ENCODE results near the gene TAF11L7. TPM values are rescaled to one million over a fixed set of nuclear protein-coding genes. Genes with fewer than 3 reads are reported as not detected.

The TAF11L7 gene
- not detected in 2 replicates for total RNA-seq

DNA sequence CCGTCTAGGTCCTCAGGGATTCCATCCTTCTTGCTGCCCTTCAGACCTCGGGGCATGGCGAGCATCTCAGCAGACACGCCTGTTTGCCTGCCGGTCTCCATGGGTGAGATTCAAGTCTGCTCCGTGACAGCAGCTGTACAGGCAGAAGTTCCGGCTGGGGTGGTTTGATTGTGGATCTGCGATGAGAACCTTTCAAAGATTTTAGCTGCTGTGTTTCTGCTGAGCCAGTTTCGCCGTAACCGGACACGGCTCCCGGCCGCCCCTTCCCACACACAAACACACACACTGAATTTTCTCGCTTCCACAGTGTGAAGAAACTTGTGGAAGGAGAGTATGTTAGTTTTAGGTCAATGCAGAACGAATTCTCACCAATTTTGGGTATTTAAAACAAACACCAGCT, at the start of gene TAF11L7:
TSS of gene TAF11L7 (minus strand) at position 101 of the 400 bp plus-strand sequence.

DNA sequence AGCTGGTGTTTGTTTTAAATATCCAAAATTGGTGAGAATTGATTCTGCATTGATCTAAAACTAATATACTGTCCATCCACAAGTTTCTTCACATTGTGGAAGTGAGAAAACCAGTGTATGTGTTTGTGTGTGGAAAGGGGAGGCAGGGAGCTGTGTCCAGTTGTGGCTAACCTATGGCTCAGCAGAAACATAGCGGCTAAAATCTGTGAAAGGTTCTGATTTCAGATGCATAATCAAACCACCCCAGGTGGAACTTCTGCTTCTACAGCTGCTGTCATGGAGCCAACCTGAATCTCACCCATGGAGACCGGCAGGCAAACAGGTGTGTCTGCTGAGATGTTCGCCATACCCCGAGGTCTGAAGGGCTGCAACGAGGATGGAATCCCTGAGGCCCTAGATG, 48.6 kb upstream of the TAF11L7 start, which contains the start of gene TAF11L14:
TSS of gene TAF11L14 (plus strand) at position 301 of the 400 bp plus-strand sequence.

DNA sequence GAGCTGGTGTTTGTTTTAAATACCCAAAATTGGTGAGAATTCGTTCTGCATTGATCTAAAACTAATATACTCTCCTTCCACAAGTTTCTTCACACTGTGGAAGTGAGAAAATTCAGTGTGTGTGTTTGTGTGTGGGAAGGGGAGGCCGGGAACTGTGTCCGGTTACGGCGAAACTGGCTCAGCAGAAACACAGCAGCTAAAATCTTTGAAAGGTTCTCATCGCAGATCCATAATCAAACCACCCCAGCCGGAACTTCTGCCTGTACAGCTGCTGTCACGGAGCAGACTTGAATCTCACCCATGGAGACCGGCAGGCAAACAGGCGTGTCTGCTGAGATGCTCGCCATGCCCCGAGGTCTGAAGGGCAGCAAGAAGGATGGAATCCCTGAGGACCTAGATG, 46.2 kb upstream of the TAF11L7 start, which contains the start of gene TAF11L13:
TSS of gene TAF11L13 (plus strand) at position 301 of the 400 bp plus-strand sequence.

DNA sequence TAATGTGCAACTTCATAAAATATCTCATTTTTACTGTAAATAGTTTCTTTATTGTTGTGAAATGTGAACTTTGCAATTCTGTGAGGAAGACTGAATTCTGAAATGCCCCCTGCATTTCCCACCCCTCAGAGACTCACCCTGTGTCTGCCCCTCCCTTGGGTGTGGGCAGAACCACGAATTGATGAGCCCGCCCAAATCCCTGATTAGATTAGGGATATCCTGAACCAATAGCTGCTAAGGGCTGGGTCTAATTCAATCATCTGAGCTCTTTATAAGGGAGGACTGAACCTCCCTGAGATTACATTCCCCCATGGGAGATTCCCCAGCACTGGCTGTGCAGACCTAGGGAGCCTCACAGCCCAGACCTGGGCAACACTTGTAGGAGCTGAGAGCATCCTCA, 24.5 kb upstream of the TAF11L7 start, which contains the start of gene TAF11L12:
TSS of gene TAF11L12 (plus strand) at position 301 of the 400 bp plus-strand sequence.

DNA sequence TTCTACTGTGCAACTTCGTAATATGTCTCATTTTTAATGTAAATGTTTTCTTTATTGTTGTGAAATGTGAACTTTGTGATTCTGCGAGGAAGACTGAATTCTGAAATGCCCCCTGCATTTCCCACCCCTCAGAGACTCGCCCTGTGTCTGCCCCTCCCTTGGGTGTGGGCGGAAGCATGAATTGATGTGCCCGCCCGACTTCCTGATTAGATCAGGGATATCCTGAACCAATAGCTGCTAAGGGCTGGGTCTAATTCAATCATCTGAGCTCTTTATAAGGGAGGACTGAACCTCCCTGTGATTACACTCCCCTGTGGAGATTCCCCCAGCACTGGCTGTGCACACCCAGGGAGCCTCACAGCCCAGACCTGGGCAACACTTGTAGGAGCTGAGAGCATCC, 18.3 kb upstream of the TAF11L7 start, which contains the start of gene TAF11L11:
TSS of gene TAF11L11 (plus strand) at position 304 of the 400 bp plus-strand sequence.

DNA sequence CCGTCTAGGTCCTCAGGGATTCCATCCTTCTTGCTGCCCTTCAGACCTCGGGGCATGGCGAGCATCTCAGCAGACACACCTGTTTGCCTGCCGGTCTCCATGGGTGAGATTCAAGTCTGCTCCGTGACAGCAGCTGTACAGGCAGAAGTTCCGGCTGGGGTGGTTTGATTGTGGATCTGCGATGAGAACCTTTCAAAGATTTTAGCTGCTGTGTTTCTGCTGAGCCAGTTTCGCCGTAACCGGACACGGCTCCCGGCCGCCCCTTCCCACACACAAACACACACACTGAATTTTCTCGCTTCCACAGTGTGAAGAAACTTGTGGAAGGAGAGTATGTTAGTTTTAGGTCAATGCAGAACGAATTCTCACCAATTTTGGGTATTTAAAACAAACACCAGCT, 12.2 kb upstream of the TAF11L7 start, which contains the start of gene TAF11L10:
TSS of gene TAF11L10 (minus strand) at position 101 of the 400 bp plus-strand sequence.

DNA sequence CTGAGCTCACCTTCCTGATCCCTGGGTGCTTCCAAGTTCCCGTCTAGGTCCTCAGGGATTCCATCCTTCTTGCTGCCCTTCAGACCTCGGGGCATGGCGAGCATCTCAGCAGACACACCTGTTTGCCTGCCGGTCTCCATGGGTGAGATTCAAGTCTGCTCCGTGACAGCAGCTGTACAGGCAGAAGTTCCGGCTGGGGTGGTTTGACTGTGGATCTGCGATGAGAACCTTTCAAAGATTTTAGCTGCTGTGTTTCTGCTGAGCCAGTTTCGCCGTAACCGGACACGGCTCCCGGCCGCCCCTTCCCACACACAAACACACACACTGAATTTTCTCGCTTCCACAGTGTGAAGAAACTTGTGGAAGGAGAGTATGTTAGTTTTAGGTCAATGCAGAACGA, 8.7 kb upstream of the TAF11L7 start, which contains the start of gene TAF11L9:
TSS of gene TAF11L9 (minus strand) at position 140 of the 400 bp plus-strand sequence.

DNA sequence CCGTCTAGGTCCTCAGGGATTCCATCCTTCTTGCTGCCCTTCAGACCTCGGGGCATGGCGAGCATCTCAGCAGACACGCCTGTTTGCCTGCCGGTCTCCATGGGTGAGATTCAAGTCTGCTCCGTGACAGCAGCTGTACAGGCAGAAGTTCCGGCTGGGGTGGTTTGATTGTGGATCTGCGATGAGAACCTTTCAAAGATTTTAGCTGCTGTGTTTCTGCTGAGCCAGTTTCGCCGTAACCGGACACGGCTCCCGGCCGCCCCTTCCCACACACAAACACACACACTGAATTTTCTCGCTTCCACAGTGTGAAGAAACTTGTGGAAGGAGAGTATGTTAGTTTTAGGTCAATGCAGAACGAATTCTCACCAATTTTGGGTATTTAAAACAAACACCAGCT, 5.3 kb upstream of the TAF11L7 start, which contains the start of gene TAF11L8:
TSS of gene TAF11L8 (minus strand) at position 101 of the 400 bp plus-strand sequence.

Other genes with a start within 250 kb of the TAF11L7 start
- not detected in 2 replicates for gene TAF11L2, start 87.5 kb downstream of the TAF11L7 start, total RNA-seq
- not detected in 2 replicates for gene TAF11L3, start 67.4 kb downstream of the TAF11L7 start, total RNA-seq
- not detected in 2 replicates for gene TAF11L4, start 64.0 kb downstream of the TAF11L7 start, total RNA-seq
- not detected in 2 replicates for gene TAF11L5, start 60.5 kb downstream of the TAF11L7 start, total RNA-seq
- gene TAF11L6, start 57.1 kb downstream of the TAF11L7 start, total RNA-seq = not detected in 2 replicates
- gene TAF11L8, start 5.2 kb upstream of the TAF11L7 start, total RNA-seq = not detected in 2 replicates
- not detected in 2 replicates for gene TAF11L9, start 8.6 kb upstream of the TAF11L7 start, total RNA-seq
- not detected in 2 replicates for gene TAF11L10, start 12.1 kb upstream of the TAF11L7 start, total RNA-seq
- gene TAF11L11, start 18.4 kb upstream of the TAF11L7 start, total RNA-seq = not detected in 2 replicates
- not detected in 2 replicates for gene TAF11L12, start 24.6 kb upstream of the TAF11L7 start, total RNA-seq
- gene TAF11L13, start 46.3 kb upstream of the TAF11L7 start, total RNA-seq = not detected in 2 replicates
- gene TAF11L14, start 48.7 kb upstream of the TAF11L7 start, total RNA-seq = not detected in 2 replicates